ENCODE data around the gene NFKBIL1.

- no peak for TF ChIP-seq POLR2A (IDR thresholded peaks at IDR 0.05; ENCODE audit: low read length)
- TF ChIP-seq CHD2 (IDR thresholded peaks at IDR 0.05; ENCODE audit: low read length, partially characterized antibody): no peak
- TF ChIP-seq CTCF (IDR thresholded peaks at IDR 0.05): no peak
- no peak for TF ChIP-seq BHLHE40 (IDR thresholded peaks at IDR 0.05; ENCODE audit: low read depth, low read length)
- no peak for TF ChIP-seq POLR2AphosphoS2 (conservative IDR thresholded peaks at IDR 0.05; ENCODE audit: low read length)
- TF ChIP-seq NR3C1 (IDR thresholded peaks at IDR 0.05): no peak
- TF ChIP-seq MAX (IDR thresholded peaks at IDR 0.05): no peak
- no peak for TF ChIP-seq CHD4 (IDR thresholded peaks at IDR 0.05; ENCODE audit: borderline replicate concordance)
- no peak for TF ChIP-seq MYC (IDR thresholded peaks at IDR 0.05; ENCODE audit: borderline replicate concordance, low read length)
These were observed 3.8 kb upstream of the NFKBIL1 start for GRCh38 chr6:31543639-31544038.
